ENCODE measurements around the gene AFAP1.

Gene AFAP1

GRCh38 chr4:7887436-7887835 lies 52.2 kb downstream of the AFAP1 start:
- no peak for DNase-seq

GRCh38 chr4:7886007-7886973 lies 53.4 kb downstream of the AFAP1 start:
- no peak for DNase-seq

GRCh38 chr4:7885216-7886006 lies 54.2 kb downstream of the AFAP1 start:
- no peak for DNase-seq

- no peak for DNase-seq
Measured at GRCh38 chr4:7880683-7881082, 59.0 kb downstream of the AFAP1 start.

- DNase-seq = no peak
Measured at GRCh38 chr4:7879127-7879526, 60.5 kb downstream of the AFAP1 start.

- no peak for DNase-seq
Measured at GRCh38 chr4:7878323-7878722, 61.3 kb downstream of the AFAP1 start.

GRCh38 chr4:7877176-7877575 lies 62.5 kb downstream of the AFAP1 start:
- no peak for DNase-seq

- DNase-seq = peak; percentile 35
Measured at GRCh38 chr4:7876201-7876875, 63.3 kb downstream of the AFAP1 start.

GRCh38 chr4:7874838-7875237 lies 64.8 kb downstream of the AFAP1 start:
- no peak for DNase-seq

GRCh38 chr4:7873881-7874280 lies 65.8 kb downstream of the AFAP1 start:
- DNase-seq = no peak

GRCh38 chr4:7872264-7872771 lies 67.3 kb downstream of the AFAP1 start:
- no peak for DNase-seq

GRCh38 chr4:7871356-7871755 lies 68.3 kb downstream of the AFAP1 start:
- DNase-seq = no peak

- no peak for DNase-seq
Measured at GRCh38 chr4:7868892-7869471, 70.7 kb downstream of the AFAP1 start.

- no peak for DNase-seq
Measured at GRCh38 chr4:7868436-7868775, 71.3 kb downstream of the AFAP1 start.

- no peak for DNase-seq
Measured at GRCh38 chr4:7867701-7868435, 71.8 kb downstream of the AFAP1 start.

GRCh38 chr4:7867191-7867590 lies 72.5 kb downstream of the AFAP1 start:
- no peak for DNase-seq

GRCh38 chr4:7865533-7865932 lies 74.1 kb downstream of the AFAP1 start:
- DNase-seq = no peak

GRCh38 chr4:7864685-7865084 lies 75.0 kb downstream of the AFAP1 start:
- DNase-seq = no peak

- no peak for DNase-seq
Measured at GRCh38 chr4:7863911-7864681, 75.6 kb downstream of the AFAP1 start.

GRCh38 chr4:7862561-7863192 lies 77.0 kb downstream of the AFAP1 start:
- DNase-seq = no peak

GRCh38 chr4:7861440-7861881 lies 78.2 kb downstream of the AFAP1 start:
- no peak for DNase-seq

All from activated CD4-positive, alpha-beta T cell treated with anti-CD3 and anti-CD28 coated beads, Interleukin-2, amount 50 U/mL, for 1 hour (primary cell).